ENCODE results near the gene NFIB. TPM values are rescaled to one million over a fixed set of nuclear protein-coding genes. Genes with fewer than 3 reads are reported as not detected.
A peak's percentile ranks its signal among the peaks of the same experiment; 100 is the strongest.

NFIB gene
- total RNA-seq, 2 donors from 2014 or later, result not detected

GRCh38 chr9:14226855-14227532 lies 86.9 kb downstream of the NFIB start:
- Mint-ChIP-seq H3K9me3 (no peaks in the 10 kb centered on the region), H3K27ac (no peak overlapping the region), H3K36me3 (no peaks in the 10 kb centered on the region)
- no peak for ATAC-seq
- no peak for DNase-seq (ENCODE audit: low spot score in 2 of 2)

DNA sequence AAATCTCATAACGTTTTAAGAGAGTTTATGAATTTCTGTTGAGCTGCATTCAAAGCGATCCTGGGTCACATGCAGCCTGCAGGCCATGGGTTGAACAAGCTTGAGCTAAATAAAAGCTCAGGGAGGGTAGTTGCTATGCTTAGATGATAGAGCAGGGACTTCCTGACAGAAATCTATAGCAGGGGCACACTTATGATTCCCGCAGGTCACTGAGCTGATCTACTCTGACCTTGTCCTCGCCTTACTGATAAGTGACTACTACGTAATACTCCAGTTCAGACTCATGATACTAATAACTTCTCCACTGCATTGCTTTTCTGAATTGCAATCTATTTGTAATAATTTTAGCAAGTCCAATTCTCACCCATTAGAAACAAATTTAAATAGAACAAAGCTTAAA lies 90.9 kb downstream of the NFIB start:
- peaks cover 0 to 6% of the 10 kb centered on the region in 2 donors for H3K9me3 Mint-ChIP-seq
- DNase-seq (ENCODE audit: low spot score in 2 of 2), result no peak
- no peak overlapping the region for H3K27ac Mint-ChIP-seq
- no peak for ATAC-seq
- H3K36me3 Mint-ChIP-seq, result no peaks in the 10 kb centered on the region

DNA sequence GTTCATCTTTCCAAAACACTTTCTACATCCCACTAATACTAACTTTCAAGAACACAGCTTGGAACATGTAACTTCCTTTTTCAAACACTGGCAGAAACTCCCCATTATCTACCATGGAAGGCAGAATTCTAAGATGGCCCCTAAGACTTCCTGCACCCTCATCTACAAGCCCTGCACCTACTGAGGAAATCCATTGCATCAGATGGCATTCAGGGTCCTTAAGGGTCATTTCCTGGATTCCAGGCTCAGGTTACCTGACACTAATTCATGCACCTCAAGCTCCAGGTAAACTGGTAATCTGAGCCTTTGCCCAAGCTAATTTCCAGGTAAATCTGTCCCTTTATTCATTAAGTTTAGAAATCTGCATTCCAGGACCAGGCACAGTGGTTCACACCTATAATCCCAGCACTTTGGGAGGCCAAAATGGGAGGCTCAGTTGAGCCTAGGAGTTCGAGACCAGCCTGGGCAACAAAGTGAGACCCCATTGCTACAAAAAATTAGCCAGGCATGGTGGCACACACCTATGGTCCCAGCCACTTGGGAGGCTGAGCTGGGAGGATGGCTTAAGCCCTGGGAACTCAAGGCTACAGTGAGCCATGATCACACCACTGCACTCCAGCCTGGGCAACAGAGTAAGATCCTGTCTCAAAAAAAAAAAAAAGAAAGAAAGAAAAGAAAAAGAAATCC lies 91.6 kb downstream of the NFIB start:
- Mint-ChIP-seq H3K36me3 (no peaks in the 10 kb centered on the region), H3K27ac (no peak overlapping the region), H3K9me3 (peaks cover 0 to 6% of the 10 kb centered on the region in 2 donors)
- no peak for ATAC-seq
- DNase-seq (ENCODE audit: low spot score in 2 of 2), result no peak

DNA sequence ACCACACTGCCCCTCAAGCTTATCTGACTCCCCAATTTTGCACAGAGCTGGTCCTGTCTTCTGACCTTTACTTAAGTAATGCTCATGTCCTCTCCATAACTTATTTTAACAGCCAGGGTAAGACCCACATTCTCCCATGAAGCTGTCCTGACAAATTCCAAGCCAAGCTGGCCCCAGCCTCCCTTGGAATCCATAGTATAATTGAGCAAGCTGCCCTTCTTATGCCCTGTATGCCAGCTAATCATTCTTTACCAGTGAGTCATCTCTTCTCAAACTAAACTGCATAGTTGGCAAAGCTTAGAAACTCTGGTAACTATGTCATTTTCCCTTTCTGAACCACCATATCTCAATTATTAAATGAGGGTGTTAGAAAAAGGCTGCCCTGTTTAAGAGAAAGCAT lies 92.4 kb downstream of the NFIB start:
- Mint-ChIP-seq H3K36me3 (no peaks in the 10 kb centered on the region), H3K9me3 (peaks cover 0 to 6% of the 10 kb centered on the region in 2 donors), H3K27ac (no peak overlapping the region)
- DNase-seq (ENCODE audit: low spot score in 2 of 2) (no peak), ATAC-seq (no peak)

DNA sequence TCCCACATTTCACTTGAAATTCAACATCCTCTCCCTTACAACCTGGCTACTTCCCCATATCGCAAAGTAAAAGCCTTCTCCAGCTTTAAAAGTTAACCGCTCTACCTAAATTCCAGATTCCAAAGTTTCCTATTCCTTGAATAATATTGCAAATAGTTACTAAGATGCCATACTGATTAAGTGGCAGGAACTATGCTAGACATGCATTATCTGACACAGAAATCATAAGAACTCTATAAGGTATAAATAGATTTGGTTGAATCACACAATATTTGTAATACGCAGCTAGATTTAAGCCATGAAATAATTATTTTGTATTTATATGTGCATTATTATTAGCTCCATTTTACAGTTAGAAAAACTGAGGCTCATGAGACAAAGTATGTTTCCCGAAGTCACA lies 92.8 kb downstream of the NFIB start:
- peaks cover 0 to 6% of the 10 kb centered on the region in 2 donors for H3K9me3 Mint-ChIP-seq
- ATAC-seq (no peak), DNase-seq (ENCODE audit: low spot score in 2 of 2) (no peak)
- no peaks in the 10 kb centered on the region for H3K36me3 Mint-ChIP-seq
- no peak overlapping the region for H3K27ac Mint-ChIP-seq

DNA sequence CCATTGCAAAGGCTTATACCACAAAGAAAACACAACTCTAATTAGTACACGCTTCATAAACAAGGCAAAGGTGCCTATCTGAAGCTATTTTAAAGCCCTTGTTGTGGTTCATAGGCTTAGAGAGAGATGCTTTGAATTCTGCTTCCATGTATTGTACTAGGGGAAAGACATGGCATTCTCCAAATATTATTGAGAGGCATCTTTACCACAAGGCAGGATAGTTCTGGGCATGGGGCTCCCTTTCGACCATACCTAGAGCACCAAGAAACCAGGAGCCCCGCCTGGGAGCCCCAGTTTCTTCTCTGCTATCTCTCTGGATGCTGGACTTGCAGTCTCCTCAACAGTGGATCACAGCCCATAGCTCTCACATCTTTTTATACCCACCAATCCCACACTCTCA lies 93.7 kb downstream of the NFIB start:
- DNase-seq (ENCODE audit: low spot score in 2 of 2) (no peak), ATAC-seq (no peak)
- Mint-ChIP-seq H3K9me3 (peaks cover 0 to 6% of the 10 kb centered on the region in 2 donors), H3K27ac (no peak overlapping the region), H3K36me3 (no peaks in the 10 kb centered on the region)

DNA sequence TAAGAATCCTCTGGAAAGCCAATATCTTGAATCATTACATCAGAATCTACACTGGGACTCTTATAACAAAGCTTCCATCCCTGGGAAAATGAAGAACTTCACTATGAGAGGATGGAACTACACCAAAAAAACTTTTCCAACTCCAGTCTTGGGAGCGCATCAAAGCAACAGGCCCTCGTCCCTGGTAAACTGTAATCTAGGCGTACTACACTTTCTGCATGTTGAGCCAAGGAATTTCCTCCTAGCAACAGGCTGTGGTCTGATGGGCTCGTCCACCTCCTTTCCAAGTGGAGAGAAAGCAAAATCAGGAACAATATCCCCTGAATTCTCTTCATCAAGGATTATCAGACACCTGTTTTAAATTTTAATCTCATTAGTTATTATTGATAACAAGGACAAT lies 94.1 kb downstream of the NFIB start:
- DNase-seq (ENCODE audit: low spot score in 2 of 2) (no peak), ATAC-seq (no peak)
- Mint-ChIP-seq H3K9me3 (peaks cover 0 to 6% of the 10 kb centered on the region in 2 donors), H3K36me3 (no peaks in the 10 kb centered on the region), H3K27ac (no peak overlapping the region)

GRCh38 chr9:14218253-14218652 lies 95.7 kb downstream of the NFIB start:
- DNase-seq (ENCODE audit: low spot score in 2 of 2), result no peak
- no peak for ATAC-seq
- peaks cover 11% of the 10 kb centered on the region in 2 donors for H3K9me3 Mint-ChIP-seq
- no peaks in the 10 kb centered on the region for H3K36me3 Mint-ChIP-seq
- H3K27ac Mint-ChIP-seq, result no peak overlapping the region

DNA sequence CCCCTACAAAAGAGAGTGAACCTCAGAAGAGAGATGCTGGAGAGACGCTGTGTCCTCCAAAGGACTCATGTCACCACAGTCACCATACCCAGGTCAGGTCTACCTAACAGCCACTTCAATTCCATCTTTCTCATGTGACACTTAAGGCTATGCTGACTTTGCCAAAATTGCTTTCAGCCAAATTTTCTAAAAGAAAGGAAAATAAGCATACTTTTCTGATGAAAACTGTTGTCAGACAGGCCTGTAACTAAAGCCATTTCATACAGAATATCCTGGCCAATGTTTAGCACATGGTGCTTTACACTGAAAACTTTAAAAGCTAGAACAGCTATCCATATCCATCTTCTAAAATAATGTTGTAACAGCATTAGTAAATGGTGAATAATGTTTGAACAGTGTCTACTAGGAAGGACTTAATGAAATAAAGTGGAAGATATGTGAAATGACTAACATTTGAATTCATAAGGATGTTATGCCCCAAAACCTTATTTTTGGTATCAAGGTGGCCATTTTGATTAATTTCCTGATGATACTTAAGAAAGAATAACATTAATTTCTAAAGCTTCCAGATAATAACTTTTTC lies 97.2 kb downstream of the NFIB start:
- ATAC-seq (no peak), DNase-seq (ENCODE audit: low spot score in 2 of 2) (no peak)
- H3K36me3 Mint-ChIP-seq, result no peaks in the 10 kb centered on the region
- no peak overlapping the region for H3K27ac Mint-ChIP-seq
- H3K9me3 Mint-ChIP-seq, result peaks cover 11 to 13% of the 10 kb centered on the region in 2 donors

- ATAC-seq (no peak), DNase-seq (ENCODE audit: low spot score in 2 of 2) (no peak)
- Mint-ChIP-seq H3K27ac (no peak overlapping the region), H3K9me3 (peaks cover 9 to 11% of the 10 kb centered on the region in 2 donors), H3K36me3 (no peaks in the 10 kb centered on the region)
These were observed 98.3 kb downstream of the NFIB start for GRCh38 chr9:14215614-14216013.

- Mint-ChIP-seq H3K27ac (no peak overlapping the region), H3K36me3 (no peaks in the 10 kb centered on the region), H3K9me3 (peaks cover 7 to 11% of the 10 kb centered on the region in 2 donors)
- DNase-seq (ENCODE audit: low spot score in 2 of 2) (no peak), ATAC-seq (no peak)
These were observed 99.2 kb downstream of the NFIB start for GRCh38 chr9:14214693-14215092.

DNA sequence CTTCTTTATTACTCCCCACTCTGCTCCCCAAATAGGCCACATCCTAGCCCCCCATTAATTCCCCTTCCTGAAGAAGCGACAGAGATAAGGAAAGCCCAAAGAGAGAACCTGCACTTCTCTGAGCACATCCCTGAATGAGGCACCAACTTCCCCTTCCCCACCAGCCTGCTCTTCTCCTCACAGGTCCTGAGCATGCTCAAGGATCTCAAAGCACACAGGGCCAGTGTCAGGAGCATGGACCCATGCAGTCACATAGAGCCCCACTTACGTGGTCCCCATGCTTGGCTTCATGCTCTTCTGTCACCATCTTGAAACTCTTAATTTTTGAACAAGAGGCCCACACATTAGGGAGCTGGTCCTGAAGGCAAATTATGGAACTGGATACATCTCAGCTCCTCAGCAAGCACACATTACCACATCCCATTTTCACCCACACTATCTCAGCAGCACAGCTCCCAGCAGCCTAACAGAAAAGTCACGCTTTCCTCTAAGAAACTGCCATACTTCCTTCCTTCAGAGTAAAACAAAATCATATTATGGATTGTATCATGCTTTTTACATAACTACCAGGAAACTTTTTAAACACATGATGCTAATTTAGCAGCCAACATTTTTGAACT lies 99.8 kb downstream of the NFIB start:
- ATAC-seq (no peak), DNase-seq (ENCODE audit: low spot score in 2 of 2) (no peak)
- Mint-ChIP-seq H3K36me3 (no peaks in the 10 kb centered on the region), H3K27ac (peak overlapping the region in 1 of 2 donors; percentile 25), H3K9me3 (peaks cover 7 to 11% of the 10 kb centered on the region in 2 donors)

- DNase-seq (ENCODE audit: low spot score in 2 of 2), result no peak
- no peak for ATAC-seq
- H3K9me3 Mint-ChIP-seq, result peaks cover 7 to 11% of the 10 kb centered on the region in 2 donors
- no peaks in the 10 kb centered on the region for H3K36me3 Mint-ChIP-seq
- no peak overlapping the region for H3K27ac Mint-ChIP-seq
These were observed 100.4 kb downstream of the NFIB start for GRCh38 chr9:14213504-14213903.

GRCh38 chr9:14212697-14213420 lies 101.1 kb downstream of the NFIB start:
- no peak overlapping the region for H3K27ac Mint-ChIP-seq

GRCh38 chr9:14212077-14212476 lies 101.9 kb downstream of the NFIB start:
- H3K36me3 Mint-ChIP-seq, result no peaks in the 10 kb centered on the region
- ATAC-seq (no peak), DNase-seq (ENCODE audit: low spot score in 2 of 2) (no peak)
- H3K9me3 Mint-ChIP-seq, result peaks cover 11 to 12% of the 10 kb centered on the region in 2 donors
- no peak overlapping the region for H3K27ac Mint-ChIP-seq

More at GRCh38 chr9:14212697-14213420, 101.1 kb downstream of the NFIB start:
- DNase-seq (ENCODE audit: low spot score in 2 of 2), result no peak
- ATAC-seq, result no peak
- H3K36me3 Mint-ChIP-seq, result no peaks in the 10 kb centered on the region
- peaks cover 7 to 11% of the 10 kb centered on the region in 2 donors for H3K9me3 Mint-ChIP-seq

- ATAC-seq (no peak), DNase-seq (ENCODE audit: low spot score in 2 of 2) (no peak)
- peaks cover 11 to 12% of the 10 kb centered on the region in 2 donors for H3K9me3 Mint-ChIP-seq
- H3K36me3 Mint-ChIP-seq, result no peaks in the 10 kb centered on the region
- no peak overlapping the region for H3K27ac Mint-ChIP-seq
These were observed 102.4 kb downstream of the NFIB start for GRCh38 chr9:14211564-14211963.

DNA sequence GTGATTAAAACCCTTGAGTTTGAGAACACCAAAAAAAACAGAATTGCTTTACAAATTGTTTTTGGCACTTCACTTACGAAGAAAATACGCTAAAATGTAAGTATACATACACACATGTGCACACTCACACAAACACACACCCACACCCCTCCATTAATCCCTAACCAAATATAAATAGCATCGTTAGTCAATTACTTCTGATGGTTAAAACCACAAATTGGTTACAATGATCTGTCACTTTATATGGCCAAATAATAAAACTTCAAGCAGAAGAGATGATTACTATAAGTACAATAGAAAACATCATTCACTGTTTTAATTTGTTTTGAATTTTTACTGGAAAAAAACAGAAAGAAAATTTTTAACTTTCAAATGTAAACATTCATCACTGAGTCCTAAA lies 103.5 kb downstream of the NFIB start:
- Mint-ChIP-seq H3K27ac (no peak overlapping the region), H3K9me3 (peaks cover 11 to 12% of the 10 kb centered on the region in 2 donors), H3K36me3 (no peaks in the 10 kb centered on the region)
- DNase-seq (ENCODE audit: low spot score in 2 of 2) (no peak), ATAC-seq (no peak)
